AG04450 (cell line): ENCODE measurements around the gene RASSF3. TPM values are rescaled to one million over a fixed set of nuclear protein-coding genes. Genes with fewer than 3 reads are reported as not detected.

Experiments used
- CTCF ChIA-PET: fragments of 300-600, 350-600 bp; formaldehyde crosslinking; extraction: SDS; loops from one replicate; lab custom pipeline; 2022; ENCODE audit warnings: antibody characterized with exemption, inconsistent platforms; lab: Charles Lee
- POLR2A ChIA-PET: fragments of 350-600 bp; formaldehyde crosslinking; extraction: SDS; loops from one replicate; lab custom pipeline; 2021; ENCODE audit warnings: antibody characterized with exemption, inconsistent platforms; lab: Yijun Ruan, JAX
- DNase-seq: peaks from one replicate; pipeline ENCODE4 v3.0.0-alpha.2; 2011; ENCODE audit warnings: low read depth, low spot score
- H3K27ac ChIP-seq: one replicate; pipeline ENCODE4 v1.5.1; 2012; ENCODE audit warnings: low read depth, low read length, control low read depth
- H3K27me3 ChIP-seq: one replicate; pipeline ENCODE4 v1.6.0; 2012; ENCODE audit warnings: low read length; ENCODE audit not compliant: control insufficient read depth, insufficient read depth
- H3K4me3 ChIP-seq: 2 replicates; pipeline ENCODE4 v1.5.1; 2011; ENCODE audit warnings: mild to moderate bottlenecking, low read depth, low read length, control low read depth
- H3K9me3 ChIP-seq: 2 replicates; pipeline ENCODE4 v1.5.1; 2012; ENCODE audit warnings: low read length; ENCODE audit not compliant: control insufficient read depth, insufficient read depth
- polyA plus RNA-seq: library from polyadenylated mRNA; depleted of rRNA; stranded (reverse); fragments of >200 nt; gene quantifications from 2 replicates; pipeline ENCODE4 v1.2.3, GENCODE V29; 2011
- TF ChIP-seq, protein P1 (sequence below): IDR thresholded peaks from 2 replicates; pipeline ENCODE4 v1.5.1; 2011; ENCODE audit warnings: low read depth, low read length, control low read depth, inconsistent platforms

Gene RASSF3
- polyA plus RNA-seq, 1 experiment = 46.7 TPM

DNA sequence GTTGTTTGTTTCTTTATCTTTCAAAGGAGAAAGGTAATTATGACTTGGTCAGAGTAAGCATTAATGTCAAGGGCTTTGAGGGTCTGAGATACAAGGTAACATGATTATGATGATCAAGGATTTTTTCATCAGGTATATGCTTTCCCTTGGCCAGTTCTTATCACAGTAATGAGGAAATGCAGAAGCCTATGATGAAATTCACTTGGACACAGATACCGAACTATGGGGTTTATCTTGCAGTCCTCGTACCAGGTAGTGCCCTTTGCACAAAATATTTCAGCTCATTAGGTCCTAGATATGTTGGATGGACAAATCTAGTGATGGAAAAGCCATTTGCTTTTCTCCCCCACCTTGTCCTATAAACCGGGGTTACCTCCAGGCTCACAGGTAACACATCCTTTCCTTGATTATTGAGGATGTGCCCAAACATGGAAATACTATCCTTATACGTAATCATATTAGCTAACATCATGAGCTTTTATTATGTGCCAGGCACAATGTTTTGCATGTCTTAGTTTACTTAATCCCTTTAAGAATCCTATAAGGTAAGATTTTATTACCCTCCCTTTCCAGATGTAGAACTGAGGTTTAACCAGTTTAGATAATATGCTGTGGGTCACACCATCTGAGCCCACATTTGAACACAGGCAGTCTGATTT lies 7.0 kb upstream of the RASSF3 start:
- no peak for DNase-seq
- TF ChIP-seq, protein P1, sequence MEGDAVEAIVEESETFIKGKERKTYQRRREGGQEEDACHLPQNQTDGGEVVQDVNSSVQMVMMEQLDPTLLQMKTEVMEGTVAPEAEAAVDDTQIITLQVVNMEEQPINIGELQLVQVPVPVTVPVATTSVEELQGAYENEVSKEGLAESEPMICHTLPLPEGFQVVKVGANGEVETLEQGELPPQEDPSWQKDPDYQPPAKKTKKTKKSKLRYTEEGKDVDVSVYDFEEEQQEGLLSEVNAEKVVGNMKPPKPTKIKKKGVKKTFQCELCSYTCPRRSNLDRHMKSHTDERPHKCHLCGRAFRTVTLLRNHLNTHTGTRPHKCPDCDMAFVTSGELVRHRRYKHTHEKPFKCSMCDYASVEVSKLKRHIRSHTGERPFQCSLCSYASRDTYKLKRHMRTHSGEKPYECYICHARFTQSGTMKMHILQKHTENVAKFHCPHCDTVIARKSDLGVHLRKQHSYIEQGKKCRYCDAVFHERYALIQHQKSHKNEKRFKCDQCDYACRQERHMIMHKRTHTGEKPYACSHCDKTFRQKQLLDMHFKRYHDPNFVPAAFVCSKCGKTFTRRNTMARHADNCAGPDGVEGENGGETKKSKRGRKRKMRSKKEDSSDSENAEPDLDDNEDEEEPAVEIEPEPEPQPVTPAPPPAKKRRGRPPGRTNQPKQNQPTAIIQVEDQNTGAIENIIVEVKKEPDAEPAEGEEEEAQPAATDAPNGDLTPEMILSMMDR = no peak
- ChIA-PET POLR2A (no interaction called here), CTCF (interaction anchor here (0.7 to 3.7 kb wide), 3 partner anchors 54 to 217 kb away, joined by 3 to 17 read pairs (median 6); no protein-coding TSS in a partner anchor)
- no peak overlapping the region for H3K27ac ChIP-seq
- no peaks in the 10 kb centered on the region for H3K9me3 ChIP-seq
- no peak overlapping the region for H3K4me3 ChIP-seq
- H3K27me3 ChIP-seq = no peaks in the 10 kb centered on the region

DNA sequence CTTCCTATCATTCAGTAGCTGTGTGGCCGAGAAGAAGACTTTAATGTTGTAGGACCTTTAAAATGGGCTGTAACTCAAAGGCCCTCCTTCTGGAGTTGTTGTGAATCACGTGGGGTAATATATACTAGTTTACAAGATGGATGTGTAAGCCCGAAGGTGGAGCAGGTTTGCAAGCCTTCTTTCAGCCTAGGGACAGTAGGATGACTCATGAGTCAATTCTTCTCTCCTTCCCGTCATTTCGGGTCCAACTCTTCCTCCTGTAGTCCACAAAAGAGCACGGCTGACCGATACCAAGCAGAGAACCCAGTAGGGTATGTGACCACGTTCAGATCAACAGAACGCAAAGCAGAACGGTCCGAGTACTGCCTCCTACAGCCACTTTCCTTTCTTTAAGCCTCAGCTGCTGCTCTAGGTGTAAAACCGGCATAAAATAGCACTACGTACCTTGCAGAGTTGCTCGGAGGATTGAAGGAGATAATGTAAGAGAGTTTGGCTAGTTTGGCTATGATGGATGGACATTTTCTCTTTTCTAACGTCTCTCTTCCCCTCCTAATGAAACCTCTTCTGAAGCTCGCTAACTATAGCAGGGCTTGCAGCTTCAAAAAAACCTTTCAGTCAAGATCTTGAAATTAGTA lies 1.3 kb upstream of the RASSF3 start:
- no peaks in the 10 kb centered on the region for H3K27me3 ChIP-seq
- ChIA-PET CTCF (interaction anchor here (0.6 to 3.8 kb wide), 3 partner anchors 8 to 89 kb away, joined by 5 to 41 read pairs (median 14); no protein-coding TSS in a partner anchor), POLR2A (interaction anchor here (0.6 to 3.9 kb wide), 7 partner anchors 24 to 88 kb away, joined by 3 to 15 read pairs (median 3); no protein-coding TSS in a partner anchor)
- TF ChIP-seq, protein P1 = peak; percentile 35
- peak overlapping the region; percentile 90 for H3K4me3 ChIP-seq
- peaks cover 3% of the 10 kb centered on the region; the same call in 1 of the 2 replicates for H3K9me3 ChIP-seq
- DNase-seq = no peak
- peak overlapping the region; percentile 57 for H3K27ac ChIP-seq

DNA sequence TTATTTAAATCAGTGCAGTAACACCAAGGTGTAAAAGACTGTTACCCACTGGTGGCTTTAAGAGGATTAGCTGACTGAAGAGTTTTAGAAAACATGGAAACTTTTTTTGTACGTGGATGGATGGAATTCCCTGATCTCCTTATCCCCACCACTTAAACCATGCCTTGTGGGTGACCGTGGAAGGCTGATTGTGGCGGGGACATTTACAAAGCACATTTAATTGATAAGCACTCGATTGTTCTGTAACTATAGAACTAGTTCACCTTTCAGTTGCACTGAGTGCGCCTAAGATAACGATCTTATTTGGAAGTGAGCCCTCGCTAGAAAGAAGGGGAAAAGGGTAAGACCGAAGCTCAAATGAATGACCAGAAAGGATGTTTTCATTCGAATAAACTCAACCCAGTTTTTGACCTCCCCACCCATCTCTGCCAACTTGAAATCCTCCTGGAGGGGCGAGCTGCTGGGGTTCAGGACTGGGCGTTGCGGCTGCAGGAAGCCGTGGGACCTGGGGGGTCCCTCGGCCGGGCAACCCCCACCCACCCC lies 688 bp upstream of the RASSF3 start:
- DNase-seq = no peak
- TF ChIP-seq, protein P1 = no peak
- Histone ChIP-seq H3K27me3 (no peaks in the 10 kb centered on the region), H3K27ac (peak overlapping the region; percentile 82), H3K9me3 (peaks cover 3% of the 10 kb centered on the region; the same call in 1 of the 2 replicates), H3K4me3 (peak overlapping the region; percentile 90)
- ChIA-PET CTCF (interaction anchor here (0.6 to 3.8 kb wide), 3 partner anchors 9 to 88 kb away, joined by 5 to 41 read pairs (median 14); no protein-coding TSS in a partner anchor), POLR2A (interaction anchor here (1.0 to 3.9 kb wide), 7 partner anchors 18 to 87 kb away, joined by 3 to 15 read pairs (median 4); no protein-coding TSS in a partner anchor)

DNA sequence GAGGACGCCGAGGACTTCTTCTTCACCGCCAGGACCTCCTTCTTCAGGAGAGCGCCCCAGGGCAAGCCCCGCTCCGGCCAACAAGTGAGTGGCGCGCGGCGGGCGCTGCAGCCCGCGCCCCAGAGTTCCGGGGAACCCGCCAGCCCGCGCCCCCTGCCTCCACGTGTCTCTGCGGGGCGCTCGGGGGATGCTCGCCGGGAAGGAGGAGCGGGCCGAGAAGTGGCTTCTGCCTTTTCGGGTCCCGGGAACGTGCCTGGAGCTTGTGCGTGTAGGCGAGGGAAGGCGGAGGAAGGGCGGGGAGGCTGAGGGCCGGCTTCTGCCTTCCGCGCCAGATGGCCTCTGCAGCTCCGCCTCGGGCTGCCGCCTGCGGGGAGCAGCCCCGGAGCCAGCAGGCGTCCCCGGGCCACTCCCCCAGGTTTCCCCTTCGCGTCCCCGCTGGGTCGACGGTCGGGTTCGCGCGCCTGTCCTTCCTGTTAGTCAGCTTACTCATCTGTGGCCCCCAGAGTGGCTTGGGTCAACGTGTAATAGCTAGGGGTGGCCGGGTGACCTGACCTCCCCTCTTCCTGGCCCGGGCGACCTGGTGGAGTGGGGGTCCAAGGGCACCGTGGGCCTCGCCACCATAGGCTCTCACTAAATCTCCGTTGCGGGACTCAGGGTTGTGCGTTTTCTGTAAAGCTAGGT lies 505 bp downstream of the RASSF3 start:
- CTCF ChIA-PET = interaction anchor here (0.6 to 2.8 kb wide), 5 partner anchors 34 to 188 kb away, joined by 3 to 17 read pairs (median 3); no protein-coding TSS in a partner anchor

More for the DNA sequence above, 505 bp downstream of the RASSF3 start:
- H3K27ac ChIP-seq = peak overlapping the region; percentile 75
- H3K9me3 ChIP-seq = peaks cover 3% of the 10 kb centered on the region; the same call in 1 of the 2 replicates
- no peaks in the 10 kb centered on the region for H3K27me3 ChIP-seq
- POLR2A ChIA-PET = interaction anchor here (0.7 to 3.9 kb wide), 5 partner anchors 15 to 50 kb away, joined by 3 to 15 read pairs (median 6); no protein-coding TSS in a partner anchor
- TF ChIP-seq, protein P1 = no peak
- DNase-seq = no peak
- H3K4me3 ChIP-seq = peak overlapping the region; percentile 90
